ENCODE data around the gene RETREG3. TPM values are rescaled to one million over a fixed set of nuclear protein-coding genes. Genes with fewer than 3 reads are reported as not detected.
"Not testable (repeated sequence)": the region's sequence is repeated elsewhere in the genome, so short reads cannot be mapped to it uniquely, and the experiment has no call there.

The RETREG3 gene
- total RNA-seq, 6 experiments from 2014 or later, result 42.5 to 61.1 (median 48.9) TPM

DNA sequence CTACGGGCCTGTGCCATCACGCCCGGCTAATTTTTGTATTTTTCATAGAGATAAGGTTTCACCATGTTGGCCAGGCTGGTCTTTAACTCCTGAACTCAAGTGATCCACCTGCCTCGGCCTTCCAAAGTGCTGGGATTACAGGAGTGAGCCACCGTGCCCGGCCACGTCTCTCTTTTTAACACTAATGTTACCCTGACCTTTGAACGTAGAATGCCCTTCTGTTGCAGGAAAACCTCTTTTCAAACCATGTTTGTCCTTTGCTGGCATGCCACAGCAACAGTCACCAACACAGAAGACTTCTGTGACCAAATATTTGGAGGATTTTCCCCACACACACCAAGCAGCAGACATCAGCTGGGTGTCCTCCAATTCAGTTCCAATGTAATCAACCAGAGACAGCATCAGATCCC lies 64.3 kb downstream of the RETREG3 start:
- H3K27ac Mint-ChIP-seq, result no peak overlapping the region
- H3K27me3 Mint-ChIP-seq (ENCODE audit: insufficient read depth), result peaks cover 3% of the 10 kb centered on the region
- no peak for DNase-seq
- peaks cover 9% of the 10 kb centered on the region; the same call in 1 of the 2 replicates for H3K4me1 Mint-ChIP-seq (ENCODE audit: low read depth)
- no peak overlapping the region for H3K4me3 Mint-ChIP-seq
- peaks cover 14% of the 10 kb centered on the region for H3K36me3 Mint-ChIP-seq (ENCODE audit: low read depth)
- TF ChIP-seq, protein P1, sequence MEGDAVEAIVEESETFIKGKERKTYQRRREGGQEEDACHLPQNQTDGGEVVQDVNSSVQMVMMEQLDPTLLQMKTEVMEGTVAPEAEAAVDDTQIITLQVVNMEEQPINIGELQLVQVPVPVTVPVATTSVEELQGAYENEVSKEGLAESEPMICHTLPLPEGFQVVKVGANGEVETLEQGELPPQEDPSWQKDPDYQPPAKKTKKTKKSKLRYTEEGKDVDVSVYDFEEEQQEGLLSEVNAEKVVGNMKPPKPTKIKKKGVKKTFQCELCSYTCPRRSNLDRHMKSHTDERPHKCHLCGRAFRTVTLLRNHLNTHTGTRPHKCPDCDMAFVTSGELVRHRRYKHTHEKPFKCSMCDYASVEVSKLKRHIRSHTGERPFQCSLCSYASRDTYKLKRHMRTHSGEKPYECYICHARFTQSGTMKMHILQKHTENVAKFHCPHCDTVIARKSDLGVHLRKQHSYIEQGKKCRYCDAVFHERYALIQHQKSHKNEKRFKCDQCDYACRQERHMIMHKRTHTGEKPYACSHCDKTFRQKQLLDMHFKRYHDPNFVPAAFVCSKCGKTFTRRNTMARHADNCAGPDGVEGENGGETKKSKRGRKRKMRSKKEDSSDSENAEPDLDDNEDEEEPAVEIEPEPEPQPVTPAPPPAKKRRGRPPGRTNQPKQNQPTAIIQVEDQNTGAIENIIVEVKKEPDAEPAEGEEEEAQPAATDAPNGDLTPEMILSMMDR (IDR thresholded peaks at IDR 0.05), result no peak
- H3K9me3 Mint-ChIP-seq, result no peaks in the 10 kb centered on the region

DNA sequence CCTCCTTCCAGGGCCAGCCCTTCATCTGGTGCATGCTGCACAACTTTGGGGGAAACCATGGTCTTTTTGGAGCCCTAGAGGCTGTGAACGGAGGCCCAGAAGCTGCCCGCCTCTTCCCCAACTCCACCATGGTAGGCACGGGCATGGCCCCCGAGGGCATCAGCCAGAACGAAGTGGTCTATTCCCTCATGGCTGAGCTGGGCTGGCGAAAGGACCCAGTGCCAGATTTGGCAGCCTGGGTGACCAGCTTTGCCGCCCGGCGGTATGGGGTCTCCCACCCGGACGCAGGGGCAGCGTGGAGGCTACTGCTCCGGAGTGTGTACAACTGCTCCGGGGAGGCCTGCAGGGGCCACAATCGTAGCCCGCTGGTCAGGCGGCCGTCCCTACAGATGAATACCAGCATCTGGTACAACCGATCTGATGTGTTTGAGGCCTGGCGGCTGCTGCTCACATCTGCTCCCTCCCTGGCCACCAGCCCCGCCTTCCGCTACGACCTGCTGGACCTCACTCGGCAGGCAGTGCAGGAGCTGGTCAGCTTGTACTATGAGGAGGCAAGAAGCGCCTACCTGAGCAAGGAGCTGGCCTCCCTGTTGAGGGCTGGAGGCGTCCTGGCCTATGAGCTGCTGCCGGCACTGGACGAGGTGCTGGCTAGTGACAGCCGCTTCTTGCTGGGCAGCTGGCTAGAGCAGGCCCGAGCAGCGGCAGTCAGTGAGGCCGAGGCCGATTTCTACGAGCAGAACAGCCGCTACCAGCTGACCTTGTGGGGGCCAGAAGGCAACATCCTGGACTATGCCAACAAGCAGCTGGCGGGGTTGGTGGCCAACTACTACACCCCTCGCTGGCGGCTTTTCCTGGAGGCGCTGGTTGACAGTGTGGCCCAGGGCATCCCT lies 65.7 kb downstream of the RETREG3 start:
- H3K27me3 Mint-ChIP-seq (ENCODE audit: insufficient read depth), result peaks cover 3% of the 10 kb centered on the region
- no peaks in the 10 kb centered on the region; the same call in 1 of the 2 replicates for H3K4me1 Mint-ChIP-seq (ENCODE audit: low read depth)
- no peak overlapping the region for H3K4me3 Mint-ChIP-seq
- TF ChIP-seq, protein P1 (IDR thresholded peaks at IDR 0.05), result no peak
- H3K27ac Mint-ChIP-seq, result no peak overlapping the region
- DNase-seq, result no peak
- H3K36me3 Mint-ChIP-seq (ENCODE audit: low read depth), result peaks cover 20% of the 10 kb centered on the region
- no peaks in the 10 kb centered on the region for H3K9me3 Mint-ChIP-seq

DNA sequence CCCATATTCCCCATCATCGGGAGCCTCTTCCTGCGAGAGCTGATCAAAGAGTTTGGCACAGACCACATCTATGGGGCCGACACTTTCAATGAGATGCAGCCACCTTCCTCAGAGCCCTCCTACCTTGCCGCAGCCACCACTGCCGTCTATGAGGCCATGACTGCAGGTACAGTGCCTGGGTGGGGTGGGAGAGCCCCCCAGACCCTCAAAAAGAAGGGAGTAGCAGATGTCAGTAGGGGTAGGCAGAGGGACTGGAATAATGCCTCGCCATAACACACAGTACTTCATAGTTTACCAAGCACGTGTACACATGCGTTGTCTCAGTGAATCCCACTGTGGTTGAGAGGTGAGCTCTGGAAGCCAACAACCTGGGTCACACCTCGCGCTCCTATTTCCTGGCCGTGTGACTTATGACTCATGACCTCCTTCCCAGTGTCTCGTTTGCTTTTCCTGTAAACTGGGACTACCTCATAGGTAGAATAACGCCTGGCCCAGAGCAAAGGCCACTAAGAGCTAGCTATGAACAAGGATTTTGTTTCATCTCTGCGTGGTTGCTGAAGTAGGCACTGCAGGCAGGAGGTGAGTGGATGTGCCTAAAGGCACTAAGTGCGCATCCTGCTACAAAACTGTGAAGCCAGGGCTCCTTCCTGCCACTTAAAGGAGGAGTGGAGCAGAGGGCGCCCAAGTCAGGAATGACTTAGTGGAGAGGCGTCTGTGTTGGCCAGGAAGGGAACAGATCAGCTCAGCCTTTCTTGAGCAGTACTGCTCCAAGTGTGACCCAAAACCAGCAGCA lies 67.9 kb downstream of the RETREG3 start:
- TF ChIP-seq, protein P1 (IDR thresholded peaks at IDR 0.05), result no peak
- Mint-ChIP-seq H3K27me3 (ENCODE audit: insufficient read depth) (peaks cover 3% of the 10 kb centered on the region), H3K9me3 (no peaks in the 10 kb centered on the region), H3K4me3 (no peak overlapping the region), H3K27ac (no peak overlapping the region), H3K4me1 (ENCODE audit: low read depth) (peaks cover 11% of the 10 kb centered on the region), H3K36me3 (ENCODE audit: low read depth) (peaks cover 25% of the 10 kb centered on the region)
- DNase-seq, result no peak

DNA sequence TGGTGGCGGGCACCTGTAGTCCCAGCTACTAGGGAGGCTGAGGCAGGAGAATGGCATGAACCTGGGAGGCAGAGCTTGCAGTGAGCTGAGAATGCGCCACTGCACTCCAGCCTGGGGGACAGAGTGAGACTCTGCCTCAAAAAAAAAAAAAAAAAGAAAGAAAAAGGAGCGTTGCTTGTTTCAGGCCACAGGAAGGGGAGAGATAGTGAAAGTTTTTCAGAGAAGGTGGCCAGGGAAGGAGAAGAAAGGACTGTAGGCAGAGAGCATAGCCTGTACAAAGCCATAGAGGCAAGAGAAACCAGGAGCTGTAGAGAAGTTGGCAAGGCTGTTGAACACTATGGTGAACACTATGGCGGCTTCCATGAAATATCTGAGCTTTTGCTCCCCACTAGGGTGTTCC lies 68.6 kb downstream of the RETREG3 start:
- Mint-ChIP-seq H3K4me1 (ENCODE audit: low read depth) (peaks cover 15% of the 10 kb centered on the region), H3K36me3 (ENCODE audit: low read depth) (peaks cover 25% of the 10 kb centered on the region)
- not testable (repeated sequence) for H3K4me3 Mint-ChIP-seq; DNase-seq; H3K9me3 Mint-ChIP-seq; H3K27ac Mint-ChIP-seq; H3K27me3 Mint-ChIP-seq (ENCODE audit: insufficient read depth)

DNA sequence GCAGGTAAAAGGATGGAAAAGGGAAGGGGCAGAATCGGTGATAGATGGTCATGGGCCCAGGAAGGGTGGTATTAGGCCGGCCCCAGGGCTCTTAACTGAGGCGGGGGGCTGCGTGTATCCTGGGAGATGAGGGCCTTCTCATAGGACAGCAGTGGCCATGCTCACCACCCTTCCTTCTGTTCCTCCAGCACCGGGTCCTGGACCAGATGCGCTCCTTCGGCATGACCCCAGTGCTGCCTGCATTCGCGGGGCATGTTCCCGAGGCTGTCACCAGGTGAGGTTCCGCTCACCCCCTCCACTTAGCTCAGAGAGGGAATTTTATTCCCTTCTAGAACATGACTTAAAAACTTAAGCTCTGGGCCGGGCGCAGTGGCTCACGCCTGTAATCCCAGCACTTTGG lies 70.7 kb downstream of the RETREG3 start:
- Mint-ChIP-seq H3K4me1 (ENCODE audit: low read depth) (peaks cover 19% of the 10 kb centered on the region), H3K27me3 (ENCODE audit: insufficient read depth) (no peaks in the 10 kb centered on the region; the same call in 1 of the 2 replicates), H3K27ac (no peak overlapping the region), H3K36me3 (ENCODE audit: low read depth) (peaks cover 21% of the 10 kb centered on the region), H3K9me3 (no peaks in the 10 kb centered on the region), H3K4me3 (no peak overlapping the region)
- no peak for DNase-seq
- TF ChIP-seq, protein P1 (IDR thresholded peaks at IDR 0.05), result no peak

Measured in HFFc6 (cell line).